Measurements from ENCODE around the gene LBX2. TPM values are rescaled to one million over a fixed set of nuclear protein-coding genes. Genes with fewer than 3 reads are reported as not detected.

Gene LBX2
- total and polyA plus RNA-seq, 9 of the 15 experiments (the other 6 are each of a cell fraction or from before 2014, with no cell fraction given), result 0.39 to 6.2 (median 1.8) TPM; not detected in 1

DNA sequence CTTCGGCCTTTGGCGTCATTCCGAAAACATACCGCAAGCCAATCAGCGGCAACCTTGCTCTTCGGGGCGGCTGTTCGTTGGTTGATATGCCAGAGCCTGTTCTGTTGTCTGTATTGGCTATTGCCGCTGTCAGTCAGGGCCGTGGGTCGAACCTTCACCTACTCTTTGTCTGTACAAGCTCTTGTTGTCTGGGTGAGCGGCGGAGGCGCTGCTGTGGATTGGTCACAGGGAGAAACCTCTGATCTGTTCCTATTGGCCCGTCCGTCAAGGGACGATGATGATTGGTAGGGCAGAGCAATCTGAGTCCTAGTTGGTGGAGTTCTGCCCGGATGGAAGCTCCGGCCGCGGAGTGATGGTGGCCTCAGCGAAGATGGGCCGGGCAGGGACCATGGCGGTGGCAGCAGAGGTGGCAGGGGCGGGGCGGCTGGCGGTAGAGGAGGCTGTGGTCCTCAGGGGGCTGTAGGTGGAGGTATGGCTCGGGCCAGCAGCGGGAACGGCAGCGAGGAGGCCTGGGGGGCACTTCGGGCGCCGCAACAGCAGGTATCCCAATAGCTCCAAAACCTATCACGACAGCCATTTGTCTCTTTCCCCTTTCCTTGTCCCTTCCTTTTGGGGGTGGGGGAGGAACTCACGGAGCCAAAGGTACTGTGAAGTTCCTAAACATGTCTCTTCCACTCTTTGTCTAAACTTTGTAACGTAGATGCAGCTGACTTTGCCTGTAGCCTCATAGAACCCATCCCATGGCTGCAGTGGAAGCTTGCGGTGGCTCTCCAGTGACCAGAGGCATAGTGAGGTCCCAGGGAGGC, 41.1 kb downstream of the LBX2 start, which contains the start of gene WBP1 (continued):
- peak; percentile 58; the same call in 1 of the 2 replicates for TF ChIP-seq CREB1 (IDR thresholded peaks at IDR 0.05)
- TF ChIP-seq CREB1 (CRISPR knock-in tag; IDR thresholded peaks at IDR 0.05), result peak; percentile 71; the same call in 1 of the 2 replicates
- TF ChIP-seq POLR3A (IDR thresholded peaks at IDR 0.05; ENCODE audit: borderline replicate concordance, extremely low read depth, insufficient read depth, insufficient read length), result no peak
- TF ChIP-seq CBFA2T2 (conservative IDR thresholded peaks at IDR 0.05), result no peak
- TF ChIP-seq ZFPM2 (CRISPR knock-in tag; IDR thresholded peaks at IDR 0.05), result no peak
- TF ChIP-seq, protein P1, sequence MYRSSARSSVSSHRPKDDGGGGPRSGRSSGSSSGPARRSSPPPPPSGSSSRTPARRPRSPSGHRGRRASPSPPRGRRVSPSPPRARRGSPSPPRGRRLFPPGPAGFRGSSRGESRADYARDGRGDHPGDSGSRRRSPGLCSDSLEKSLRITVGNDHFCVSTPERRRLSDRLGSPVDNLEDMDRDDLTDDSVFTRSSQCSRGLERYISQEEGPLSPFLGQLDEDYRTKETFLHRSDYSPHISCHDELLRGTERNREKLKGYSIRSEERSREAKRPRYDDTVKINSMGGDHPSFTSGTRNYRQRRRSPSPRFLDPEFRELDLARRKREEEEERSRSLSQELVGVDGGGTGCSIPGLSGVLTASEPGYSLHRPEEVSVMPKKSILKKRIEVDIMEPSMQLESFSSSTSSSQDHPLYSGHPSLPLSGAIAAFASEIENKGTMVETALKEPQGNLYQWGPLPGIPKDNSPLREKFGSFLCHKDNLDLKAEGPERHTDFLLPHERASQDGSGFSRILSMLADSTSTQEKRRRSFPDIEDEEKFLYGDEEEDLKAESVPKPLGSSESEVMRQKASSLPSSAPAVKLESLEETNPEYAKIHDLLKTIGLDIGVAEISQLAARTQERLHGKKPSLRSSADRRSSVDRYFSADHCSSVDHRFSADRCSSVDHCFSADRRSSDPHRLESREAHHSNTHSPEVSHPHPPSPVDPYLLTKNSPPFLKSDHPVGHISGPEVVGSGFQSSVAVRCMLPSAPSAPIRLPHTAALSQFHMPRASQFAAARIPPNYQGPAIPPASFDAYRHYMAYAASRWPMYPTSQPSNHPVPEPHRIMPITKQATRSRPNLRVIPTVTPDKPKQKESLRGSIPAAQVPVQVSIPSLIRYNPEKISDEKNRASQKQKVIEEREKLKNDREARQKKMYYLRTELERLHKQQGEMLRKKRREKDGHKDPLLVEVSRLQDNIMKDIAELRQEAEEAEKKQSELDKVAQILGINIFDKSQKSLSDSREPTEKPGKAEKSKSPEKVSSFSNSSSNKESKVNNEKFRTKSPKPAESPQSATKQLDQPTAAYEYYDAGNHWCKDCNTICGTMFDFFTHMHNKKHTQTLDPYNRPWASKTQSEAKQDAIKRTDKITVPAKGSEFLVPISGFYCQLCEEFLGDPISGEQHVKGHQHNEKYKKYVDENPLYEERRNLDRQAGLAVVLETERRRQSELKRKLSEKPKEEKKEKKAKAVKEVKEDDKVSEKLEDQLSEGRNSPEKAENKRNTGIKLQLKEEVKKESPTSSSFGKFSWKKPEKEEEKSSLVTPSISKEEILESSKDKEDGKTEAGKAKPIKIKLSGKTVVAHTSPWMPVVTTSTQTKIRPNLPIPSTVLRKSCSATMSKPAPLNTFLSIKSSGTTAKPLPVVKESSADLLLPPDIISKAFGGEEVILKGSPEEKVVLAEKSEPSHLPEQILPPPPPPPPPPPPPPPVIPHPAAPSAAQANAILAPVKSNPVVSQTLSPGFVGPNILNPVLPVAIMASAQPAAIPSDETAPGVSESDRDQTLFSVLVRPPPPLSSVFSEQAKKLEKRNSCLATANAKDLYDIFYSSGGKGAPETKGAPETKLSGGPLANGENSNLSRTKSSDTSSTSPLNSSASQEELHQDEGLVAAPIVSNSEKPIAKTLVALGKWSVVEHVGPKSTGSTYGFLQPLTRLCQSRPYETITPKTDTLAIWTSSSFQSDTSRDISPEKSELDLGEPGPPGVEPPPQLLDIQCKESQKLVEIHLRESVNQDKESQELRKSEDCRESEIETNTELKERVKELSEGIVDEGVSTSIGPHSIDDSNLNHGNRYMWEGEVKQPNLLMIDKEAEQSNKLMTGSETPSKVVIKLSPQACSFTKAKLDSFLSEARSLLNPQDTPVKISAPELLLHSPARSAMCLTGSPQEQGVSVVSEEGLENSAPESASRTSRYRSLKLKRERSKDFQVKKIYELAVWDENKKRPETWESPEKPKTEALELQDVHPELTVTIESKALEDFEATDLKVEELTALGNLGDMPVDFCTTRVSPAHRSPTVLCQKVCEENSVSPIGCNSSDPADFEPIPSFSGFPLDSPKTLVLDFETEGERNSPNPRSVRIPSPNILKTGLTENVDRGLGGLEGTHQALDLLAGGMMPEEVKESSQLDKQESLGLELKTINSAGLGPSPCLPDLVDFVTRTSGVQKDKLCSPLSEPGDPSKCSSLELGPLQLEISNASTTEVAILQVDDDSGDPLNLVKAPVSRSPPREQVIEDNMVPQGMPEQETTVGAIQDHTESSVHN (IDR thresholded peaks at IDR 0.05; ENCODE audit: borderline replicate concordance in 1 of 2, low read depth in 1 of 2), result no peak
- no peak for TF ChIP-seq ZNF239 (CRISPR knock-in tag; IDR thresholded peaks at IDR 0.05)
- TF ChIP-seq RBFOX2 (IDR thresholded peaks at IDR 0.05; ENCODE audit: low read depth, low read length), result peak; percentile 63
- TF ChIP-seq BRCA1 (IDR thresholded peaks at IDR 0.05), result no peak
- TF ChIP-seq BRCA1 (CRISPR knock-in tag; IDR thresholded peaks at IDR 0.05), result no peak
- TF ChIP-seq ZNF253 (CRISPR knock-in tag; conservative IDR thresholded peaks at IDR 0.05), result no peak
- no peak for TF ChIP-seq SIN3A (IDR thresholded peaks at IDR 0.05; ENCODE audit: borderline replicate concordance in 2 of 2, control insufficient read depth in 1 of 2, low read depth in 2 of 2, low read length in 2 of 2)
- TF ChIP-seq, protein P2, sequence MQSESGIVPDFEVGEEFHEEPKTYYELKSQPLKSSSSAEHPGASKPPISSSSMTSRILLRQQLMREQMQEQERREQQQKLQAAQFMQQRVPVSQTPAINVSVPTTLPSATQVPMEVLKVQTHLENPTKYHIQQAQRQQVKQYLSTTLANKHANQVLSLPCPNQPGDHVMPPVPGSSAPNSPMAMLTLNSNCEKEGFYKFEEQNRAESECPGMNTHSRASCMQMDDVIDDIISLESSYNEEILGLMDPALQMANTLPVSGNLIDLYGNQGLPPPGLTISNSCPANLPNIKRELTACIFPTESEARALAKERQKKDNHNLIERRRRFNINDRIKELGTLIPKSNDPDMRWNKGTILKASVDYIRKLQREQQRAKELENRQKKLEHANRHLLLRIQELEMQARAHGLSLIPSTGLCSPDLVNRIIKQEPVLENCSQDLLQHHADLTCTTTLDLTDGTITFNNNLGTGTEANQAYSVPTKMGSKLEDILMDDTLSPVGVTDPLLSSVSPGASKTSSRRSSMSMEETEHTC (IDR thresholded peaks at IDR 0.05), result no peak
- TF ChIP-seq SMARCC2 (IDR thresholded peaks at IDR 0.05; ENCODE audit: low read depth), result no peak
- TF ChIP-seq MYC (IDR thresholded peaks at IDR 0.05; ENCODE audit: low read depth, low read length), result peak; percentile 38; the same call in 1 of the 2 replicates
- no peak for TF ChIP-seq MYC (CRISPR knock-in tag; IDR thresholded peaks at IDR 0.05; ENCODE audit: borderline replicate concordance, low read depth)
- TF ChIP-seq KLF10 (CRISPR knock-in tag; IDR thresholded peaks at IDR 0.05), result no peak
- TF ChIP-seq ETV5 (CRISPR knock-in tag; IDR thresholded peaks at IDR 0.05; ENCODE audit: low read depth), result no peak
- peak; percentile 91 for TF ChIP-seq FOS (IDR thresholded peaks at IDR 0.05; ENCODE audit: extremely low read depth, insufficient read length)
- TF ChIP-seq NELFE (IDR thresholded peaks at IDR 0.05; ENCODE audit: insufficient read depth, insufficient read length), result no peak

Data from K562 (cell line).